CD4-positive, alpha-beta T cell (primary cell): Measurements from ENCODE around the gene OVCA2. TPM values are rescaled to one million over a fixed set of nuclear protein-coding genes. Genes with fewer than 3 reads are reported as not detected.

Experiments used
- ATAC-seq: fragments of 200-7000 bp; cut with Tn5 transposase; one replicate; pipeline ENCODE4 v1.10.0; 2022; ENCODE audit warnings: mild to moderate bottlenecking; ENCODE audit not compliant: poor library complexity
- CTCF ChIA-PET: fragments of 350-600 bp; sonication (Branson Sonifier 250); formaldehyde crosslinking; loops from one replicate; lab custom pipeline; 2021; ENCODE audit warnings: antibody characterized with exemption, inconsistent platforms; lab: Charles Lee
- POLR2A ChIA-PET: fragments of 350-600 bp; sonication (Branson Sonifier 250); formaldehyde crosslinking; loops from one replicate; lab custom pipeline; 2021; ENCODE audit warnings: antibody characterized with exemption, inconsistent platforms; lab: Charles Lee
- DNase-seq, 14 experiments: peaks; one replicate each; pipeline ENCODE4 v3.0.0-alpha.2; 2013 to 2020; ENCODE audit warnings: mixed read lengths in 2 of 14
- H3K27ac ChIP-seq, 2 donors: one replicate each; pipeline versions ENCODE4 v1.5.1 to v1.7.0; 2013; ENCODE audit warnings: low read length in 2 of 2, low read depth in 1 of 2, mild to moderate bottlenecking in 1 of 2
- H3K27me3 ChIP-seq, 2 experiments: 1 replicate in 1 of 2; 2 replicates in 1 of 2; pipeline versions ENCODE4 v1.6.1 to v1.7.0; 2013; ENCODE audit warnings: low read length in 2 of 2, control low read depth in 1 of 2, mild to moderate bottlenecking in 1 of 2, moderate library complexity in 1 of 2; ENCODE audit not compliant: insufficient read depth in 2 of 2, control insufficient read depth in 1 of 2
- H3K36me3 ChIP-seq: one replicate; pipeline ENCODE4 v1.6.1; 2013; ENCODE audit warnings: low read length, control low read depth; ENCODE audit not compliant: insufficient read depth
- H3K4me1 ChIP-seq: one replicate; pipeline ENCODE4 v1.6.1; 2013; ENCODE audit warnings: low read length, control low read depth; ENCODE audit not compliant: insufficient read depth
- H3K4me3 ChIP-seq: one replicate; pipeline ENCODE4 v1.5.1; 2013; ENCODE audit warnings: mild to moderate bottlenecking, low read length, moderate library complexity
- H3K9me3 ChIP-seq, 2 experiments: 1 replicate in 1 of 2; 2 replicates in 1 of 2; pipeline versions ENCODE4 v1.6.1 to v1.7.0; 2013; ENCODE audit warnings: low read length in 2 of 2, mild to moderate bottlenecking in 2 of 2, control low read depth in 1 of 2, moderate library complexity in 1 of 2; ENCODE audit not compliant: control insufficient read depth in 1 of 2, insufficient read depth in 1 of 2
- H3K27ac Mint-ChIP-seq: one replicate; pipeline ENCODE4 v1.8.0; 2020; ENCODE audit warnings: mixed read lengths
- H3K27me3 Mint-ChIP-seq: one replicate; pipeline ENCODE4 v1.8.0; 2021; ENCODE audit warnings: mixed read lengths
- H3K36me3 Mint-ChIP-seq: one replicate; pipeline ENCODE4 v1.8.0; 2021; ENCODE audit warnings: low read depth, mixed read lengths
- H3K4me1 Mint-ChIP-seq: one replicate; pipeline ENCODE4 v1.8.0; 2021; ENCODE audit warnings: low read depth, mixed read lengths
- H3K4me3 Mint-ChIP-seq: one replicate; pipeline ENCODE4 v1.8.0; 2020; ENCODE audit warnings: mild to moderate bottlenecking, mixed read lengths
- H3K9me3 Mint-ChIP-seq: one replicate; pipeline ENCODE4 v1.8.0; 2020; ENCODE audit warnings: mixed read lengths
- CTCF ChIP-seq: fragments of 200-600 bp; IDR thresholded peaks from one replicate; pipeline ENCODE4 v1.8.0; 2022; ENCODE audit warnings: antibody characterized with exemption, mild to moderate bottlenecking
- intact Hi-C, 2 experiments: fragments of 100-400 bp; cut with DNase I in 1 of 2; cut with micrococcal nuclease in 1 of 2; formaldehyde crosslinking; loops; one replicate each; pipeline versions ENCODE4 v1.15.1 to v1.9.0; 2023 to 2025; cut with DNase I, micrococcal nuclease
- total RNA-seq, 174 experiments: library from RNA in 2 of 174; stranded (reverse) in 2 of 174; gene quantifications; one replicate each; pipeline ENCODE4 v1.2.3 and lab custom pipeline; 2021 to 2026

OVCA2 gene
- total RNA-seq, 2 experiments from 2014 or later, result 34.4 to 35.1 TPM

- no peak overlapping the region for H3K4me3 Mint-ChIP-seq
Measured at GRCh38 chr17:2071024-2071385, 29.2 kb downstream of the OVCA2 start.

GRCh38 chr17:2071455-2072281, 29.8 kb downstream of the OVCA2 start:
- TF ChIP-seq CTCF, result no peak
- no peak overlapping the region for H3K4me3 ChIP-seq
- POLR2A ChIA-PET, result no interaction called here
- H3K9me3 ChIP-seq, result no peaks in the 10 kb centered on the region
- H3K27me3 ChIP-seq, result no peaks in the 10 kb centered on the region
- H3K4me1 Mint-ChIP-seq, result peaks cover 4% of the 10 kb centered on the region
- peaks cover 59% of the 10 kb centered on the region for H3K36me3 ChIP-seq
- H3K9me3 Mint-ChIP-seq, result no peaks in the 10 kb centered on the region
- peaks cover 75% of the 10 kb centered on the region for H3K36me3 Mint-ChIP-seq
- H3K27ac Mint-ChIP-seq, result no peak overlapping the region
- no peak overlapping the region for H3K27ac ChIP-seq
- DNase-seq (peak in 2 of 14 experiments; percentile 54 to 60), ATAC-seq (no peak)
- intact Hi-C loops, result no loop called here
- no peak overlapping the region for H3K4me3 Mint-ChIP-seq
- CTCF ChIA-PET, result no interaction called here
- no peaks in the 10 kb centered on the region for H3K27me3 Mint-ChIP-seq
- peaks cover 42% of the 10 kb centered on the region for H3K4me1 ChIP-seq

More at GRCh38 chr17:2071024-2071385, 29.2 kb downstream of the OVCA2 start:
- no peaks in the 10 kb centered on the region for H3K9me3 Mint-ChIP-seq
- DNase-seq (no peak), ATAC-seq (no peak)
- peaks cover 4% of the 10 kb centered on the region for H3K4me1 Mint-ChIP-seq
- ChIA-PET CTCF (interaction anchor here (1.1 kb wide), 1 partner anchor 174 kb away, joined by 3 read pairs; no protein-coding TSS in a partner anchor), POLR2A (no interaction called here)
- TF ChIP-seq CTCF, result no peak
- Histone ChIP-seq H3K27me3 (no peaks in the 10 kb centered on the region), H3K4me1 (peaks cover 42% of the 10 kb centered on the region), H3K4me3 (no peak overlapping the region), H3K9me3 (no peaks in the 10 kb centered on the region), H3K27ac (no peak overlapping the region), H3K36me3 (peaks cover 59% of the 10 kb centered on the region)
- peaks cover 3% of the 10 kb centered on the region for H3K27me3 Mint-ChIP-seq
- peaks cover 75% of the 10 kb centered on the region for H3K36me3 Mint-ChIP-seq
- intact Hi-C loops, result no loop called here
- H3K27ac Mint-ChIP-seq, result peak overlapping the region; percentile 12

GRCh38 chr17:2074919-2075318, 33.1 kb downstream of the OVCA2 start:
- no peak for DNase-seq
- ChIA-PET POLR2A (interaction anchor here (1.6 kb wide), 1 partner anchor 14 kb away, joined by 6 read pairs; no protein-coding TSS in a partner anchor), CTCF (no interaction called here)

More at GRCh38 chr17:2074919-2075318, 33.1 kb downstream of the OVCA2 start:
- Mint-ChIP-seq H3K27me3 (no peaks in the 10 kb centered on the region), H3K27ac (no peak overlapping the region), H3K4me3 (no peak overlapping the region), H3K36me3 (peaks cover 75% of the 10 kb centered on the region), H3K4me1 (peaks cover 4% of the 10 kb centered on the region), H3K9me3 (no peaks in the 10 kb centered on the region)
- intact Hi-C loops, result no loop called here
- H3K4me1 ChIP-seq, result peaks cover 22% of the 10 kb centered on the region
- TF ChIP-seq CTCF, result no peak
- ATAC-seq, result no peak
- H3K9me3 ChIP-seq, result no peaks in the 10 kb centered on the region
- no peak overlapping the region for H3K27ac ChIP-seq
- H3K4me3 ChIP-seq, result no peak overlapping the region
- no peaks in the 10 kb centered on the region for H3K27me3 ChIP-seq
- H3K36me3 ChIP-seq, result peaks cover 54% of the 10 kb centered on the region
